Endodermal cell (in vitro differentiated cells): ENCODE results near the gene SLC13A3. TPM values are rescaled to one million over a fixed set of nuclear protein-coding genes. Genes with fewer than 3 reads are reported as not detected.
A peak's percentile ranks its signal among the peaks of the same experiment; 100 is the strongest.

Experiments used
- DNase-seq: peaks from one replicate; pipeline ENCODE4 v3.0.0-alpha.2; 2017
- H3K27ac ChIP-seq: 2 replicates; pipeline ENCODE4 v1.5.1; 2013; ENCODE audit warnings: mild to moderate bottlenecking, low read depth, low read length, moderate library complexity
- H3K27me3 ChIP-seq: 2 replicates; pipeline ENCODE4 v1.6.1; 2013; ENCODE audit warnings: mild to moderate bottlenecking, low read length, moderate library complexity; ENCODE audit not compliant: insufficient read depth, control insufficient read depth, poor library complexity, severe bottlenecking
- H3K36me3 ChIP-seq: 2 replicates; pipeline ENCODE4 v1.7.0; 2013; ENCODE audit warnings: mild to moderate bottlenecking, low read length, moderate library complexity; ENCODE audit not compliant: control insufficient read depth, insufficient read depth
- H3K4me1 ChIP-seq: one replicate; pipeline ENCODE4 v1.7.0; 2013; ENCODE audit warnings: low read length; ENCODE audit not compliant: control insufficient read depth, insufficient read depth
- H3K4me3 ChIP-seq: 2 replicates; pipeline ENCODE4 v1.5.1; 2013; ENCODE audit warnings: mild to moderate bottlenecking, low read length, moderate library complexity
- H3K9ac ChIP-seq: 2 replicates; pipeline ENCODE4 v1.6.1; 2013; ENCODE audit warnings: mild to moderate bottlenecking, low read length, moderate library complexity; ENCODE audit not compliant: poor library complexity, severe bottlenecking; ENCODE audit errors: extremely low read depth
- H3K9me3 ChIP-seq: 2 replicates; pipeline ENCODE4 v1.6.1; 2013; ENCODE audit warnings: mild to moderate bottlenecking, low read length, moderate library complexity; ENCODE audit not compliant: control insufficient read depth
- H3K27ac Mint-ChIP-seq: 2 replicates; pipeline ENCODE4 v1.8.0; 2020; ENCODE audit warnings: mixed read lengths
- H3K27me3 Mint-ChIP-seq: 2 replicates; pipeline ENCODE4 v1.8.0; 2021; ENCODE audit warnings: mild to moderate bottlenecking, mixed read lengths; ENCODE audit not compliant: insufficient read depth
- H3K36me3 Mint-ChIP-seq: 2 replicates; pipeline ENCODE4 v1.8.0; 2020; ENCODE audit warnings: low read depth, mixed read lengths
- H3K4me1 Mint-ChIP-seq: 2 replicates; pipeline ENCODE4 v1.8.0; 2020; ENCODE audit warnings: mixed read lengths
- H3K4me3 Mint-ChIP-seq: 2 replicates; pipeline ENCODE4 v1.8.0; 2020; ENCODE audit warnings: mild to moderate bottlenecking, moderate library complexity, mixed read lengths
- H3K9me3 Mint-ChIP-seq: 2 replicates; pipeline ENCODE4 v1.8.0; 2020; ENCODE audit warnings: mild to moderate bottlenecking, mixed read lengths
- WGBS, 2 experiments: methylation state at CpG; one replicate each; pipeline versions ENCODE4 v1.1.5 to v1.1.7; 2013; ENCODE audit warnings: missing lambda C conversion rate in 2 of 2, mixed read lengths in 1 of 2; ENCODE audit not compliant: insufficient coverage in 1 of 2, insufficient read length in 1 of 2; 5-methylcytosine and 5-hydroxymethylcytosine counted together
- total RNA-seq, 2 donors: library from RNA; stranded (reverse); fragmentation: NEBNext Ultra II Directional in 1 of 2; extraction: Animal tissue kit (Norgen Biotek cat#: 25700) in 1 of 2; gene quantifications; 2 replicates in 1 of 2; 3 replicates in 1 of 2; pipeline ENCODE4 v1.2.1, GENCODE V29; 2021
- TF ChIP-seq, protein P1 (sequence below): fragments of 200-600 bp; sonication (generic); conservative IDR thresholded peaks from 2 replicates; pipeline ENCODE4 v1.5.0; 2021; ENCODE audit warnings: antibody characterized with exemption, mild to moderate bottlenecking

The SLC13A3 gene
- total RNA-seq, 2 donors from 2014 or later, result 7.3 to 9.0 TPM

GRCh38 chr20:46594725-46595124, 56.5 kb downstream of the SLC13A3 start:
- 56 to 64% methylated on average over 2 of the region's 2 CpGs for WGBS, 2 experiments
- Mint-ChIP-seq H3K4me1 (peaks cover 14% of the 10 kb centered on the region), H3K9me3 (no peaks in the 10 kb centered on the region), H3K4me3 (no peak overlapping the region), H3K27ac (no peak overlapping the region), H3K36me3 (no peaks in the 10 kb centered on the region), H3K27me3 (peaks cover 20% of the 10 kb centered on the region)
- Histone ChIP-seq H3K9me3 (peaks cover 3% of the 10 kb centered on the region), H3K27ac (no peak overlapping the region), H3K4me1 (no peaks in the 10 kb centered on the region), H3K9ac (no peak overlapping the region), H3K4me3 (no peak overlapping the region), H3K27me3 (peaks cover 4% of the 10 kb centered on the region), H3K36me3 (no peaks in the 10 kb centered on the region)
- no peak for DNase-seq
- TF ChIP-seq, protein P1, sequence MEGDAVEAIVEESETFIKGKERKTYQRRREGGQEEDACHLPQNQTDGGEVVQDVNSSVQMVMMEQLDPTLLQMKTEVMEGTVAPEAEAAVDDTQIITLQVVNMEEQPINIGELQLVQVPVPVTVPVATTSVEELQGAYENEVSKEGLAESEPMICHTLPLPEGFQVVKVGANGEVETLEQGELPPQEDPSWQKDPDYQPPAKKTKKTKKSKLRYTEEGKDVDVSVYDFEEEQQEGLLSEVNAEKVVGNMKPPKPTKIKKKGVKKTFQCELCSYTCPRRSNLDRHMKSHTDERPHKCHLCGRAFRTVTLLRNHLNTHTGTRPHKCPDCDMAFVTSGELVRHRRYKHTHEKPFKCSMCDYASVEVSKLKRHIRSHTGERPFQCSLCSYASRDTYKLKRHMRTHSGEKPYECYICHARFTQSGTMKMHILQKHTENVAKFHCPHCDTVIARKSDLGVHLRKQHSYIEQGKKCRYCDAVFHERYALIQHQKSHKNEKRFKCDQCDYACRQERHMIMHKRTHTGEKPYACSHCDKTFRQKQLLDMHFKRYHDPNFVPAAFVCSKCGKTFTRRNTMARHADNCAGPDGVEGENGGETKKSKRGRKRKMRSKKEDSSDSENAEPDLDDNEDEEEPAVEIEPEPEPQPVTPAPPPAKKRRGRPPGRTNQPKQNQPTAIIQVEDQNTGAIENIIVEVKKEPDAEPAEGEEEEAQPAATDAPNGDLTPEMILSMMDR, result no peak

GRCh38 chr20:46592580-46593362, 58.5 kb downstream of the SLC13A3 start:
- Histone ChIP-seq H3K27ac (no peak overlapping the region), H3K9ac (no peak overlapping the region), H3K4me3 (no peak overlapping the region), H3K4me1 (no peaks in the 10 kb centered on the region), H3K9me3 (peaks cover 6% of the 10 kb centered on the region), H3K27me3 (peaks cover 4% of the 10 kb centered on the region), H3K36me3 (no peaks in the 10 kb centered on the region)
- DNase-seq, result peak; percentile 76
- no peak overlapping the region for H3K27ac Mint-ChIP-seq
- TF ChIP-seq, protein P1, result peak; percentile 67
- 91 to 100% methylated on average over 2 to 4 of the region's 4 CpGs for WGBS, 2 experiments
- H3K9me3 Mint-ChIP-seq, result no peaks in the 10 kb centered on the region
- no peak overlapping the region for H3K4me3 Mint-ChIP-seq
- H3K36me3 Mint-ChIP-seq, result no peaks in the 10 kb centered on the region
- peaks cover 11% of the 10 kb centered on the region for H3K4me1 Mint-ChIP-seq
- H3K27me3 Mint-ChIP-seq, result peaks cover 14% of the 10 kb centered on the region

DNA sequence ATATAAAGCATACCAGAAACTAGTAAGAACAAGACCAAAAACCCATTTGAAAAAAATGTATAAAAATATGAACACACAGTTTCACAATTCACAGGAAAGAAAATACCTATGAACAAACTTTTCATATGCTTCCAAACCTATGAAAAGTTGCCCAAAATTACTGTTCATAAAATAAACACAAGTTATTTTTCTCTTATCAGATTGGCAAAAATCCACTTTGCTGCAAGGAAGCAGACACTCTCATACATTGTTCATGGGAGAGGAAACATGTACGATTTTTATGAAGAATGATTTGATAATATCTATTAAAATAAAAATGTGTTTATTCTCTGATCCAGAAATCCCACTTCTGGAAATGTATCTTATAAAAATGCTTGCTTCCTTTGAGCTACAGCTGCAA, 60.8 kb downstream of the SLC13A3 start:
- no peaks in the 10 kb centered on the region for H3K27me3 ChIP-seq
- no peak overlapping the region for H3K9ac ChIP-seq
- H3K27ac ChIP-seq, result no peak overlapping the region
- no peaks in the 10 kb centered on the region for H3K4me1 ChIP-seq
- no peaks in the 10 kb centered on the region for H3K36me3 ChIP-seq
- Mint-ChIP-seq H3K9me3 (no peaks in the 10 kb centered on the region), H3K27ac (no peak overlapping the region), H3K4me3 (no peak overlapping the region), H3K4me1 (peaks cover 7% of the 10 kb centered on the region), H3K27me3 (peaks cover 10% of the 10 kb centered on the region), H3K36me3 (no peaks in the 10 kb centered on the region)
- TF ChIP-seq, protein P1, result no peak
- WGBS, 2 experiments, result 100% methylated on average over 1 of the region's 1 CpG; no CpG with 5 or more reads in 1 of the 2 experiments
- no peak for DNase-seq
- H3K4me3 ChIP-seq, result no peak overlapping the region
- H3K9me3 ChIP-seq, result peaks cover 6% of the 10 kb centered on the region
